Mesodermal cell (in vitro differentiated cells): ENCODE data around the gene TMEM87B.

ENCODE experiments used
- H3K27ac ChIP-seq: 2 replicates; pipeline ENCODE4 v1.7.0; 2013; ENCODE audit warnings: mild to moderate bottlenecking, low read depth, low read length, moderate library complexity; ENCODE audit not compliant: severe bottlenecking
- H3K36me3 ChIP-seq: 2 replicates; pipeline ENCODE4 v1.7.1; 2013; ENCODE audit warnings: mild to moderate bottlenecking, low read length, moderate library complexity; ENCODE audit not compliant: control insufficient read depth, insufficient read depth
- H3K4me1 ChIP-seq: one replicate; pipeline ENCODE4 v1.7.1; 2013; ENCODE audit warnings: mild to moderate bottlenecking, low read length; ENCODE audit not compliant: insufficient read depth, control insufficient read depth, poor library complexity, severe bottlenecking
- H3K4me3 ChIP-seq: 2 replicates; pipeline ENCODE4 v1.7.0; 2013; ENCODE audit warnings: low read length, control low read depth, mild to moderate bottlenecking; ENCODE audit not compliant: insufficient read depth, poor library complexity, severe bottlenecking; ENCODE audit errors: extremely low read depth
- H3K9me3 ChIP-seq: 2 replicates; pipeline ENCODE4 v1.7.1; 2013; ENCODE audit warnings: mild to moderate bottlenecking, low read length, moderate library complexity; ENCODE audit not compliant: control insufficient read depth
- WGBS, 2 experiments: methylation state at CpG; one replicate each; pipeline ENCODE4 v1.1.5; 2013; ENCODE audit warnings: missing lambda C conversion rate in 2 of 2; ENCODE audit not compliant: insufficient coverage in 2 of 2; 5-methylcytosine and 5-hydroxymethylcytosine counted together

TMEM87B gene

GRCh38 chr2:112166806-112167499 lies 111.9 kb downstream of the TMEM87B start:
- Histone ChIP-seq H3K9me3 (no peaks in the 10 kb centered on the region), H3K4me1 (no peaks in the 10 kb centered on the region), H3K4me3 (no peak overlapping the region), H3K36me3 (no peaks in the 10 kb centered on the region), H3K27ac (no peak overlapping the region)
- WGBS, 2 experiments = 71 to 74% methylated on average over 8 of the region's 14 CpGs

GRCh38 chr2:112168422-112169124 lies 113.5 kb downstream of the TMEM87B start:
- no peak overlapping the region for H3K4me3 ChIP-seq
- 79 to 87% methylated on average over 7 of the region's 10 CpGs for WGBS, 2 experiments
- no peaks in the 10 kb centered on the region for H3K36me3 ChIP-seq
- H3K27ac ChIP-seq = no peak overlapping the region
- no peaks in the 10 kb centered on the region for H3K4me1 ChIP-seq
- H3K9me3 ChIP-seq = no peaks in the 10 kb centered on the region
